ENCODE measurements around the gene CFAP90.

DNA sequence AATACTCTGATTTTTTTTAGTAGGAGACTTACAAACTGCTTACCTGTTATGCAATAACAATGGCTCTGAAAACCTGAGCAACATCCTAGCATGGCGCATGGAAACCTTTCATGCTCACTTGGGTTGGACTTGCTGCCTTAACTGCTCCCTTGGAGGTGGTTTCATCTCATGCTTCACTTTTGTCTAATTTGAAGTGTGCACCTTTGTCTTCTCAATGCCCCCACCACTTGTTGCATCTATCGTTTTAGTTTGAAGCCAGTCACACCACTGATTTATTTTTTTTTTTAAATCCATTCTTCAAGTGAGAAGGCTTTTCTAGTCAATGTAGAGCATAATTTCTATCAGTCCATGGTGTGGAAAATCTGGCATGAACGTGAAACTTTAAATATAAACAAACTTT, 63.2 kb downstream of the CFAP90 start:
- no peak for TF ChIP-seq POLR2A (IDR thresholded peaks at IDR 0.05)
- TF ChIP-seq, protein P1, sequence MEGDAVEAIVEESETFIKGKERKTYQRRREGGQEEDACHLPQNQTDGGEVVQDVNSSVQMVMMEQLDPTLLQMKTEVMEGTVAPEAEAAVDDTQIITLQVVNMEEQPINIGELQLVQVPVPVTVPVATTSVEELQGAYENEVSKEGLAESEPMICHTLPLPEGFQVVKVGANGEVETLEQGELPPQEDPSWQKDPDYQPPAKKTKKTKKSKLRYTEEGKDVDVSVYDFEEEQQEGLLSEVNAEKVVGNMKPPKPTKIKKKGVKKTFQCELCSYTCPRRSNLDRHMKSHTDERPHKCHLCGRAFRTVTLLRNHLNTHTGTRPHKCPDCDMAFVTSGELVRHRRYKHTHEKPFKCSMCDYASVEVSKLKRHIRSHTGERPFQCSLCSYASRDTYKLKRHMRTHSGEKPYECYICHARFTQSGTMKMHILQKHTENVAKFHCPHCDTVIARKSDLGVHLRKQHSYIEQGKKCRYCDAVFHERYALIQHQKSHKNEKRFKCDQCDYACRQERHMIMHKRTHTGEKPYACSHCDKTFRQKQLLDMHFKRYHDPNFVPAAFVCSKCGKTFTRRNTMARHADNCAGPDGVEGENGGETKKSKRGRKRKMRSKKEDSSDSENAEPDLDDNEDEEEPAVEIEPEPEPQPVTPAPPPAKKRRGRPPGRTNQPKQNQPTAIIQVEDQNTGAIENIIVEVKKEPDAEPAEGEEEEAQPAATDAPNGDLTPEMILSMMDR (IDR thresholded peaks at IDR 0.05), result no peak

Data from heart left ventricle (tissue), 13 donors.